Neural progenitor cell (in vitro differentiated cells): ENCODE data around the gene FBXO46.

Experiments used
- CTCF ChIP-seq: fragments of 200-600 bp; sonication (generic); IDR thresholded peaks from 2 replicates; pipeline ENCODE4 v1.5.1; 2017; ENCODE audit warnings: antibody characterized with exemption, mild to moderate bottlenecking
- EZH2 ChIP-seq: fragments of 200-600 bp; sonication (generic); IDR thresholded peaks from 2 replicates; pipeline ENCODE4 v1.6.1; 2017; ENCODE audit warnings: antibody characterized with exemption, mild to moderate bottlenecking, moderate library complexity
- EZH2phosphoT487 ChIP-seq: fragments of 200-600 bp; sonication (generic); IDR thresholded peaks from 2 replicates; pipeline ENCODE4 v1.6.1; 2017; ENCODE audit warnings: antibody characterized with exemption

- no peak for TF ChIP-seq CTCF
- no peak for TF ChIP-seq EZH2
- TF ChIP-seq EZH2phosphoT487 = no peak
These were observed 12.3 kb upstream of the FBXO46 start for GRCh38 chr19:45742969-45743368.
